ENCODE results near the gene SOWAHA.
A peak's percentile ranks its signal among the peaks of the same experiment; 100 is the strongest.
"Not testable (repeated sequence)": the region's sequence is repeated elsewhere in the genome, so short reads cannot be mapped to it uniquely, and the experiment has no call there.

The SOWAHA gene

GRCh38 chr5:132802685-132803066 is 10.4 kb upstream of the SOWAHA start:
- not testable (repeated sequence) for H3K9me3 ChIP-seq (ENCODE audit: insufficient read depth, low read depth, low read length); H4K8ac ChIP-seq (ENCODE audit: low read depth, low read length); H3K4me2 ChIP-seq (ENCODE audit: low read length); H3K79me2 ChIP-seq (ENCODE audit: control insufficient read depth, insufficient read depth, low read length, poor library complexity); H3K9ac ChIP-seq (ENCODE audit: low read length); H2AK5ac ChIP-seq (ENCODE audit: low read length); H3K14ac ChIP-seq (ENCODE audit: low read length); H3K4me3 ChIP-seq (ENCODE audit: low read depth, low read length); H2BK120ac ChIP-seq (ENCODE audit: insufficient read depth, low read length, poor library complexity); H3K27ac ChIP-seq (ENCODE audit: low read depth, low read length); H3K27me3 ChIP-seq (ENCODE audit: insufficient read depth, low read length); DNase-seq; H3K4ac ChIP-seq (ENCODE audit: low read depth, low read length); H4K91ac ChIP-seq (ENCODE audit: low read depth, low read length); H3K18ac ChIP-seq (ENCODE audit: low read length); H3K23ac ChIP-seq (ENCODE audit: low read length); H4K12ac ChIP-seq (ENCODE audit: low read depth, low read length); H2AFZ ChIP-seq (ENCODE audit: insufficient read depth, low read length, poor library complexity); H3K36me3 ChIP-seq (ENCODE audit: control insufficient read depth in 1 of 2, insufficient read depth in 2 of 2, low read length in 2 of 2); H2BK5ac ChIP-seq (ENCODE audit: low read depth, low read length, poor library complexity)
- WGBS (ENCODE audit: extremely low coverage, insufficient coverage, insufficient read length), result no CpG with 5 or more reads among the region's 5 CpGs
- peak overlapping the region; percentile 33 for H2BK12ac ChIP-seq (ENCODE audit: low read length)
- peaks cover 23% of the 10 kb centered on the region for H3K79me1 ChIP-seq (ENCODE audit: low read length)
- H3K4me1 ChIP-seq (ENCODE audit: control insufficient read depth in 1 of 2, insufficient read depth in 2 of 2, low read length in 2 of 2), result peaks cover 16 to 17% of the 10 kb centered on the region in 2 experiments

- not testable (repeated sequence) for H3K23ac ChIP-seq (ENCODE audit: low read length); H4K8ac ChIP-seq (ENCODE audit: low read depth, low read length); H2BK12ac ChIP-seq (ENCODE audit: low read length); H3K9me3 ChIP-seq (ENCODE audit: insufficient read depth, low read depth, low read length); H2BK5ac ChIP-seq (ENCODE audit: low read depth, low read length, poor library complexity); H3K36me3 ChIP-seq (ENCODE audit: control insufficient read depth in 1 of 2, insufficient read depth in 2 of 2, low read length in 2 of 2); H3K4me2 ChIP-seq (ENCODE audit: low read length); H3K4me3 ChIP-seq (ENCODE audit: low read depth, low read length); H3K27me3 ChIP-seq (ENCODE audit: insufficient read depth, low read length); H3K4ac ChIP-seq (ENCODE audit: low read depth, low read length); H4K91ac ChIP-seq (ENCODE audit: low read depth, low read length); H3K14ac ChIP-seq (ENCODE audit: low read length); H2BK120ac ChIP-seq (ENCODE audit: insufficient read depth, low read length, poor library complexity); DNase-seq; H4K12ac ChIP-seq (ENCODE audit: low read depth, low read length); H2AK5ac ChIP-seq (ENCODE audit: low read length); H3K27ac ChIP-seq (ENCODE audit: low read depth, low read length); H3K79me2 ChIP-seq (ENCODE audit: control insufficient read depth, insufficient read depth, low read length, poor library complexity); H3K18ac ChIP-seq (ENCODE audit: low read length); H2AFZ ChIP-seq (ENCODE audit: insufficient read depth, low read length, poor library complexity); H3K9ac ChIP-seq (ENCODE audit: low read length)
- no CpG with 5 or more reads among the region's 1 CpG for WGBS (ENCODE audit: extremely low coverage, insufficient coverage, insufficient read length)
- Histone ChIP-seq H3K79me1 (ENCODE audit: low read length) (peaks cover 16% of the 10 kb centered on the region), H3K4me1 (ENCODE audit: control insufficient read depth in 1 of 2, insufficient read depth in 2 of 2, low read length in 2 of 2) (peaks cover 14 to 16% of the 10 kb centered on the region in 2 experiments)
Observed at GRCh38 chr5:132804219-132804618, 8.9 kb upstream of the SOWAHA start.

DNA sequence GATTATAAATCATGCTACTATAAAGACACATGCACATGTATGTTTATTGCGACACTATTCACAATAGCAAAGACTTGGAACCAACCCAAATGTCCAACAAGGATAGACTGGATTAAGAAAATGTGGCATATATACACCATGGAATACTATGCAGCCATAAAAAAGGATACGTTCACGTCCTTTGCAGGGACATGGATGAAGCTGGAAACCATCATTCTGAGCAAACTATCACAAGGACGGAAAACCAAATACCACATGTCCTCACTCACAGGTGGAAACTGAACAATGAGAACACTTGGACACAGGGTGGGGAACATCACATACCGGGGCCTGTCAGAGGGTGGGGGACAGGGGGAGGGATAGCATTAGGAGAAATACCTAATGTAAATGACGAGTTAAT is 7.2 kb upstream of the SOWAHA start:
- H3K79me2 ChIP-seq (ENCODE audit: control insufficient read depth, insufficient read depth, low read length, poor library complexity); H3K9ac ChIP-seq (ENCODE audit: low read length); H3K18ac ChIP-seq (ENCODE audit: low read length); H3K9me3 ChIP-seq (ENCODE audit: insufficient read depth, low read depth, low read length); H2BK12ac ChIP-seq (ENCODE audit: low read length); H3K27ac ChIP-seq (ENCODE audit: low read depth, low read length); H2AFZ ChIP-seq (ENCODE audit: insufficient read depth, low read length, poor library complexity); H4K91ac ChIP-seq (ENCODE audit: low read depth, low read length); H3K4ac ChIP-seq (ENCODE audit: low read depth, low read length); H2AK5ac ChIP-seq (ENCODE audit: low read length); H4K8ac ChIP-seq (ENCODE audit: low read depth, low read length); H4K12ac ChIP-seq (ENCODE audit: low read depth, low read length); H3K23ac ChIP-seq (ENCODE audit: low read length); H2BK120ac ChIP-seq (ENCODE audit: insufficient read depth, low read length, poor library complexity); H3K27me3 ChIP-seq (ENCODE audit: insufficient read depth, low read length); H3K4me3 ChIP-seq (ENCODE audit: low read depth, low read length); H3K14ac ChIP-seq (ENCODE audit: low read length); DNase-seq; H2BK5ac ChIP-seq (ENCODE audit: low read depth, low read length, poor library complexity); H3K4me2 ChIP-seq (ENCODE audit: low read length); H3K36me3 ChIP-seq (ENCODE audit: control insufficient read depth in 1 of 2, insufficient read depth in 2 of 2, low read length in 2 of 2): not testable (repeated sequence)
- Histone ChIP-seq H3K4me1 (ENCODE audit: control insufficient read depth in 1 of 2, insufficient read depth in 2 of 2, low read length in 2 of 2) (peaks cover 9 to 15% of the 10 kb centered on the region in 2 experiments), H3K79me1 (ENCODE audit: low read length) (peaks cover 13% of the 10 kb centered on the region)
- whole genome bisulfite sequencing (ENCODE audit: extremely low coverage, insufficient coverage, insufficient read length), result no CpG with 5 or more reads among the region's 6 CpGs

DNA sequence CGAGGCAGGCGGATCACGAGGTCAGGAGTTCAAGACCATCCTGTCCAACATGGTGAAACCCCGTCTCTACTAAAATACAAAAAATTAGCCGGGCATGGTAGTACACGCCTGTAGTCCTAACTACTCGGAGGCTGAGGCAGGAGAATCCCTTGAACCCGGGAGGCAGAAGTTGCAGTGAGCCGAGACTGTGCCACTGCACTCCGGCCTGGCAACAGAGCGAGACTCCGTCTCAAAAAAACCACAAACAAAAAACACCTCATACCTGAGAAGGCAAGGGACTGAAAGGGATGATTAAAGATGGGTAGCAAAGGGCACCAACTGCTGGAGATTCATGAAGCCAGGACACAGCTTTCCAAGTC is 6.3 kb upstream of the SOWAHA start:
- H3K36me3 ChIP-seq (ENCODE audit: control insufficient read depth in 1 of 2, insufficient read depth in 2 of 2, low read length in 2 of 2); H3K9me3 ChIP-seq (ENCODE audit: insufficient read depth, low read depth, low read length); H3K79me2 ChIP-seq (ENCODE audit: control insufficient read depth, insufficient read depth, low read length, poor library complexity); DNase-seq; H2AFZ ChIP-seq (ENCODE audit: insufficient read depth, low read length, poor library complexity); H3K4me3 ChIP-seq (ENCODE audit: low read depth, low read length); H4K12ac ChIP-seq (ENCODE audit: low read depth, low read length); H2BK12ac ChIP-seq (ENCODE audit: low read length); H3K27me3 ChIP-seq (ENCODE audit: insufficient read depth, low read length); H3K14ac ChIP-seq (ENCODE audit: low read length); H3K9ac ChIP-seq (ENCODE audit: low read length); H3K4ac ChIP-seq (ENCODE audit: low read depth, low read length); H3K23ac ChIP-seq (ENCODE audit: low read length); H3K4me2 ChIP-seq (ENCODE audit: low read length); H3K18ac ChIP-seq (ENCODE audit: low read length): not testable (repeated sequence)
- peaks cover 7 to 13% of the 10 kb centered on the region in 2 experiments for H3K4me1 ChIP-seq (ENCODE audit: control insufficient read depth in 1 of 2, insufficient read depth in 2 of 2, low read length in 2 of 2)
- peak overlapping the region; percentile 76 for H4K91ac ChIP-seq (ENCODE audit: low read depth, low read length)
- H2BK120ac ChIP-seq (ENCODE audit: insufficient read depth, low read length, poor library complexity), result peak overlapping the region; percentile 37
- peak overlapping the region; percentile 51 for H4K8ac ChIP-seq (ENCODE audit: low read depth, low read length)
- H3K27ac ChIP-seq (ENCODE audit: low read depth, low read length), result peak overlapping the region; percentile 44
- H2BK5ac ChIP-seq (ENCODE audit: low read depth, low read length, poor library complexity), result peak overlapping the region; percentile 8
- peaks cover 11% of the 10 kb centered on the region for H3K79me1 ChIP-seq (ENCODE audit: low read length)
- no CpG with 5 or more reads among the region's 12 CpGs for WGBS (ENCODE audit: extremely low coverage, insufficient coverage, insufficient read length)
- peak overlapping the region; percentile 27 for H2AK5ac ChIP-seq (ENCODE audit: low read length)
